GM12892 (cell line): ENCODE results near the gene ACTR1B.

Experiments
- POLR2A ChIP-seq: IDR thresholded peaks from 2 replicates; pipeline ENCODE4 v1.6.1; 2011; ENCODE audit warnings: low read depth, low read length, control low read depth
- POLR2AphosphoS5 ChIP-seq: IDR thresholded peaks from 2 replicates; pipeline ENCODE4 v1.6.1; 2011; ENCODE audit warnings: low read depth, low read length, control low read depth

- TF ChIP-seq POLR2AphosphoS5 (no peak), POLR2A (no peak)
Observed at GRCh38 chr2:97697252-97698235, 33.7 kb upstream of the ACTR1B start.
